DND-41 (cell line): ENCODE results near the gene PMPCA.

Source experiments
- ATAC-seq: fragments of 200-7000 bp; cut with Tn5 transposase; 3 replicates; pipeline ENCODE4 v1.9.1; 2021; ENCODE audit warnings: low read depth; ENCODE audit not compliant: insufficient read depth
- DNase-seq: peaks from one replicate; pipeline ENCODE4 v3.0.0-alpha.2; 2020
- H2AFZ ChIP-seq: 2 replicates; pipeline ENCODE4 v1.6.0; 2012; ENCODE audit warnings: low read depth, low read length
- H3K27ac ChIP-seq: 2 replicates; pipeline ENCODE4 v1.5.1; 2012; ENCODE audit warnings: low read length, inconsistent platforms
- H3K27me3 ChIP-seq: fragments of 200-600 bp; sonication (generic); 2 replicates; pipeline ENCODE4 v1.6.0; 2012; ENCODE audit warnings: low read length, mild to moderate bottlenecking, inconsistent platforms; ENCODE audit not compliant: insufficient read depth, poor library complexity
- H3K36me3 ChIP-seq: 2 replicates; pipeline ENCODE4 v1.5.1; 2012; ENCODE audit warnings: low read length, inconsistent platforms; ENCODE audit not compliant: insufficient read depth
- H3K4me1 ChIP-seq: 2 replicates; pipeline ENCODE4 v1.5.1; 2012; ENCODE audit warnings: mild to moderate bottlenecking, low read length; ENCODE audit not compliant: insufficient read depth
- H3K4me2 ChIP-seq: 2 replicates; pipeline ENCODE4 v1.6.0; 2012; ENCODE audit warnings: mild to moderate bottlenecking, moderate library complexity, low read length, inconsistent platforms; ENCODE audit not compliant: insufficient read depth
- H3K4me3 ChIP-seq, 2 experiments: fragments of 200-600 bp in 1 of 2; shearing (Covaris generic) in 1 of 2; 2 replicates each; pipeline ENCODE4 v1.5.1; 2012 to 2016; ENCODE audit warnings: inconsistent platforms in 2 of 2, low read length in 2 of 2, mild to moderate bottlenecking in 2 of 2, low read depth in 1 of 2, moderate library complexity in 1 of 2
- H3K79me2 ChIP-seq: 2 replicates; pipeline ENCODE4 v1.6.0; 2012; ENCODE audit warnings: low read length, inconsistent platforms; ENCODE audit not compliant: insufficient read depth
- H3K9ac ChIP-seq: 2 replicates; pipeline ENCODE4 v1.6.0; 2012; ENCODE audit warnings: low read depth, mild to moderate bottlenecking, inconsistent platforms, low read length, moderate library complexity
- H3K9me3 ChIP-seq: 2 replicates; pipeline ENCODE4 v1.5.1; 2012; ENCODE audit warnings: low read length, moderate library complexity, mild to moderate bottlenecking, inconsistent platforms; ENCODE audit not compliant: insufficient read depth, severe bottlenecking
- H4K20me1 ChIP-seq: 2 replicates; pipeline ENCODE4 v1.6.0; 2012; ENCODE audit warnings: low read length; ENCODE audit not compliant: insufficient read depth
- EZH2 ChIP-seq: IDR thresholded peaks from 3 replicates; pipeline ENCODE4 v1.6.1; 2012; ENCODE audit warnings: borderline replicate concordance, low read depth, mild to moderate bottlenecking, moderate library complexity, low read length, inconsistent platforms; ENCODE audit not compliant: severe bottlenecking
- TF ChIP-seq, protein P1 (sequence below): IDR thresholded peaks from 2 replicates; pipeline ENCODE4 v1.5.1; 2012; ENCODE audit warnings: borderline replicate concordance, low read length, moderate library complexity, mild to moderate bottlenecking; ENCODE audit not compliant: poor library complexity, severe bottlenecking; ENCODE audit errors: extremely low read depth

PMPCA gene

DNA sequence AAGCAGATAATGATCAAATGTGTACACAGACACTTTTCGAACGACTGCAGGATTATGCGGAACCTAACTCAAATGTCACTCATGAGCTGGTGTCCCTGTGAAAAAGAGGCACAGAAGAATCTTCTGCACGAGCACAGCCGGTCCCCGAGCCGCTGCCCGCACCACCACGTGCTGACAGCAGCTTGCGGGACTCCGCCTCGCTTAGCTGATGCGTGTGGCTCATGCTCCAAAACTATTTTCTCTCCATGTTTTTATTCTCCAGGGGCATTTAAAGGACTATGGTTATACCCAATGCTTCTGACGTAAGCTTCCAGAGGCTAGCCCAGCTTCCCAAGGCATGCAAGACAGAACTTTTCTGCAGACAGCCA lies 62.9 kb downstream of the PMPCA start:
- TF ChIP-seq, protein P1, sequence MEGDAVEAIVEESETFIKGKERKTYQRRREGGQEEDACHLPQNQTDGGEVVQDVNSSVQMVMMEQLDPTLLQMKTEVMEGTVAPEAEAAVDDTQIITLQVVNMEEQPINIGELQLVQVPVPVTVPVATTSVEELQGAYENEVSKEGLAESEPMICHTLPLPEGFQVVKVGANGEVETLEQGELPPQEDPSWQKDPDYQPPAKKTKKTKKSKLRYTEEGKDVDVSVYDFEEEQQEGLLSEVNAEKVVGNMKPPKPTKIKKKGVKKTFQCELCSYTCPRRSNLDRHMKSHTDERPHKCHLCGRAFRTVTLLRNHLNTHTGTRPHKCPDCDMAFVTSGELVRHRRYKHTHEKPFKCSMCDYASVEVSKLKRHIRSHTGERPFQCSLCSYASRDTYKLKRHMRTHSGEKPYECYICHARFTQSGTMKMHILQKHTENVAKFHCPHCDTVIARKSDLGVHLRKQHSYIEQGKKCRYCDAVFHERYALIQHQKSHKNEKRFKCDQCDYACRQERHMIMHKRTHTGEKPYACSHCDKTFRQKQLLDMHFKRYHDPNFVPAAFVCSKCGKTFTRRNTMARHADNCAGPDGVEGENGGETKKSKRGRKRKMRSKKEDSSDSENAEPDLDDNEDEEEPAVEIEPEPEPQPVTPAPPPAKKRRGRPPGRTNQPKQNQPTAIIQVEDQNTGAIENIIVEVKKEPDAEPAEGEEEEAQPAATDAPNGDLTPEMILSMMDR, result no peak
- no peak for TF ChIP-seq EZH2
- ATAC-seq (no peak), DNase-seq (no peak)
- Histone ChIP-seq H3K79me2 (peaks cover 94% of the 10 kb centered on the region), H3K36me3 (peaks cover 98% of the 10 kb centered on the region), H3K4me3 (no peak overlapping the region), H2AFZ (no peak overlapping the region), H3K4me1 (no peaks in the 10 kb centered on the region), H4K20me1 (peaks cover 87% of the 10 kb centered on the region), H3K9me3 (no peaks in the 10 kb centered on the region), H3K27ac (no peak overlapping the region), H3K27me3 (no peaks in the 10 kb centered on the region), H3K9ac (no peak overlapping the region), H3K4me2 (no peak overlapping the region)
